Activated CD4-positive, alpha-beta T cell treated with anti-CD3 and anti-CD28 coated beads, Interleukin-2, amount 50 U/mL, for 1 hour (primary cell): ENCODE measurements around the gene PLXDC2.

ENCODE experiments used
- DNase-seq: peaks from one replicate; pipeline ENCODE4 v3.0.0-alpha.2; 2020

The PLXDC2 gene

GRCh38 chr10:19915816-19916215, 99.6 kb downstream of the PLXDC2 start:
- no peak for DNase-seq

GRCh38 chr10:19917751-19918478, 101.7 kb downstream of the PLXDC2 start:
- no peak for DNase-seq

GRCh38 chr10:19918794-19919193, 102.6 kb downstream of the PLXDC2 start:
- no peak for DNase-seq

GRCh38 chr10:19919671-19920070, 103.4 kb downstream of the PLXDC2 start:
- no peak for DNase-seq

GRCh38 chr10:19920075-19920726, 104.0 kb downstream of the PLXDC2 start:
- no peak for DNase-seq

- no peak for DNase-seq
Observed at GRCh38 chr10:19921300-19922140, 105.3 kb downstream of the PLXDC2 start.

- no peak for DNase-seq
Observed at GRCh38 chr10:19922236-19922963, 106.2 kb downstream of the PLXDC2 start.

- DNase-seq, result no peak
Observed at GRCh38 chr10:19925064-19925463, 108.8 kb downstream of the PLXDC2 start.

GRCh38 chr10:19928936-19929335, 112.7 kb downstream of the PLXDC2 start:
- no peak for DNase-seq

GRCh38 chr10:19929506-19930140, 113.4 kb downstream of the PLXDC2 start:
- no peak for DNase-seq

GRCh38 chr10:19930936-19931893, 115.0 kb downstream of the PLXDC2 start:
- no peak for DNase-seq

GRCh38 chr10:19931894-19932590, 115.8 kb downstream of the PLXDC2 start:
- no peak for DNase-seq

- no peak for DNase-seq
Observed at GRCh38 chr10:19932806-19933371, 116.7 kb downstream of the PLXDC2 start.

- no peak for DNase-seq
Observed at GRCh38 chr10:19933772-19934171, 117.5 kb downstream of the PLXDC2 start.

GRCh38 chr10:19935176-19935575, 118.9 kb downstream of the PLXDC2 start:
- DNase-seq, result no peak

- DNase-seq, result no peak
Observed at GRCh38 chr10:19936289-19936688, 120.1 kb downstream of the PLXDC2 start.

- DNase-seq, result no peak
Observed at GRCh38 chr10:19937989-19938388, 121.8 kb downstream of the PLXDC2 start.

- no peak for DNase-seq
Observed at GRCh38 chr10:19941206-19941880, 125.1 kb downstream of the PLXDC2 start.

- no peak for DNase-seq
Observed at GRCh38 chr10:19944911-19945663, 128.9 kb downstream of the PLXDC2 start.
